HG02938 (cell line): ENCODE results near the gene NEURL3.

Source experiments
- ATAC-seq: cut with Tn5 transposase; IDR thresholded peaks from one replicate; pipeline ENCODE4 v1.9.1; 2021; ENCODE audit warnings: mild to moderate bottlenecking, moderate library complexity; ENCODE audit not compliant: unreplicated experiment

NEURL3 gene

DNA sequence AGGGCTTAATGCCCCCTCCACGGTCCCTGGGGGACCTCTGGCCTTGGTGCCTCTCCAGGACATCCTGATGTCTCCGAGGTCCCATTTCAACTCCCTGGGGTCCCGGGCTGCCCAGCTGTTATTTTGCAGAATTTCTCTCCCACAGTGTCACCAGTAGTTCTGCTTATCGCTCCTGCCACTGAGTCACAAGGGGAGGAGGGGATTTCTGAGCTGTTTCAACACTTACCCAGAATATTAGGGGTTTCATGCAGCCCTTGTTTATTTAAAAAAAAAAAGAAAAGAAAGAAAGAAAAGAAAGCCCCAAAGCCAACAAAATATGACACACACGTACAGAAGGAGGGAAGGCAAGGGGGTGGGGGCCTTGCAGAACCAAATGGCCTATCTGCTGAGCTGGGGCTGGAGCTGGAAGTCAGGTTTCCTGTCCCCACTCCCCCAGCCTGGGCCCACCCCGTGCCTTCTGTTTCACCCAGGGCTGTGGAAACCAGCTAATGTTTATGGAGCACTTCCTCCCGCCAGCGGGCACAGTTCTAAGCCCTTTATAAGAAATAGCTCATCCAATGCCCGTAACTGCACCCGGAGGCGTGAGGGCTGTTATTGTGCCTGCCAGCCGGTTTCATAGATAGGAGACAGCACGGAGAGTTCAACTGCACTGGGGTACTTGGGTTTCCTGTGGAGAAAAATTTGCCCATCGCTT is 23.0 kb upstream of the NEURL3 start:
- no peak for ATAC-seq

- no peak for ATAC-seq
Observed at GRCh38 chr2:96527286-96528005, 22.3 kb upstream of the NEURL3 start.

GRCh38 chr2:96526615-96527285 is 21.6 kb upstream of the NEURL3 start:
- ATAC-seq, result no peak

DNA sequence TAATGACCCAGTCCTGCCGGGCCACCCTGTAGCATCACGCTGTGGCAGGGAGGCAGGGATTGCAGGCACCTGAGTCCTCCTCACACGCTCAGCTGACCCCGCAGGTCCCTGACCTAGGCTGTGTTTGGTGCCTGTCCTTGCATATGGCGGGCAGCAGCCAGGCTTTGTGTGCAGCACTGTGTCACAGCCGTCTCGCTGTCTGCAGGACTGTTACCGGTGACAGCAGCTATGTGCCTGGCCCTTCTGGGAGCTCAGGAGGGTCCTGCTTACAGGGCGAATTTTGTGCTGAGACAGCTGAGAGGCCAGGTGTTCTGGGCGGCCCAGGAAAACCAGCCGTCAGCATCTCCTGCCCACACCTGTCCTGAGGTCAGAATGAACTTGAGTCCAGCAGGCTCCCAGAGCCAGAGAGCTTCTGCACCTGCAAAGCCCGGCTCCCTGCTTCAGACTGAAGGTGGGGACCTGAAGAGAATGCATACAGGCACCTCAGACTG is 21.0 kb upstream of the NEURL3 start:
- no peak for ATAC-seq

- no peak for ATAC-seq
Observed at GRCh38 chr2:96525211-96525507, 20.0 kb upstream of the NEURL3 start.

- ATAC-seq, result no peak
Observed at GRCh38 chr2:96524482-96525210, 19.5 kb upstream of the NEURL3 start.

DNA sequence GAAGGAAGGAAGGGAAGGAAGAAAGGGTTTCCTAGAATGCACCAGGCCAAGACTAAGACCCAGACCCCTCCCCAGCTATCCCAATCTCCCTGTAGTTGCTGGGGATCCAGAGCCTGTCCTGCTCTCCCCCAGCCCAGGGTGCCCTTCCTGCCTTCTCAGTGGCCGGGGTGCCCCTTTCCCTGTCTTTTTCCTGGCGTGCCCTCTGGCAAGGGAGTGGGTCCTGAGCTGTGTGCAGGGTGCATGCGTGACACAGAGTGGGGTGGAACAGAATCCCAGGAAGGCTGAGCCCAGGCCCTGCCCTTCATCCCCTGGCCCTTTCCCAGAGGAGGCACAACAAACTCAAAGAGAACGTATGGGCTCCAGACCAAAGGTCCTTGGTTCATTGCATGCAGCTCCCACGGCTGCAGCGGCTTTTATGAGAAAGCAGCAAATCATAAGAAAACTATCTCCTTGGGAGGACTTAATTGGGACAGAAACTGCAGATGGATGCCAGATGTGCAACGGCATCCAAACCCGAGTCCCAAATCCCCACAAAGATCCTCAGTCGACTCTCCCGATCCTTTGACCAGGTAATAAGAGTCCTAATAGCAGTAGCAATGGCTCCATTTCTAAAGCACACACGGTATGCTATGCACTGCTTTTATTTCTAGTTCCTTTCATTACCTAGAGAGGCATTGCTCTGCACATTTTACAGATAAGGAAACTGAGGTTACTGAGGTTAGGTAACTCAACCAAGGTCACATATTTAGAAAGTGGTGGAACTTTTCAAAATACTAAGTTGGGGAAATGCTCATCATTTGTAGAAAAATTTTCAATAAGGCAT is 18.7 kb upstream of the NEURL3 start:
- ATAC-seq, result no peak

DNA sequence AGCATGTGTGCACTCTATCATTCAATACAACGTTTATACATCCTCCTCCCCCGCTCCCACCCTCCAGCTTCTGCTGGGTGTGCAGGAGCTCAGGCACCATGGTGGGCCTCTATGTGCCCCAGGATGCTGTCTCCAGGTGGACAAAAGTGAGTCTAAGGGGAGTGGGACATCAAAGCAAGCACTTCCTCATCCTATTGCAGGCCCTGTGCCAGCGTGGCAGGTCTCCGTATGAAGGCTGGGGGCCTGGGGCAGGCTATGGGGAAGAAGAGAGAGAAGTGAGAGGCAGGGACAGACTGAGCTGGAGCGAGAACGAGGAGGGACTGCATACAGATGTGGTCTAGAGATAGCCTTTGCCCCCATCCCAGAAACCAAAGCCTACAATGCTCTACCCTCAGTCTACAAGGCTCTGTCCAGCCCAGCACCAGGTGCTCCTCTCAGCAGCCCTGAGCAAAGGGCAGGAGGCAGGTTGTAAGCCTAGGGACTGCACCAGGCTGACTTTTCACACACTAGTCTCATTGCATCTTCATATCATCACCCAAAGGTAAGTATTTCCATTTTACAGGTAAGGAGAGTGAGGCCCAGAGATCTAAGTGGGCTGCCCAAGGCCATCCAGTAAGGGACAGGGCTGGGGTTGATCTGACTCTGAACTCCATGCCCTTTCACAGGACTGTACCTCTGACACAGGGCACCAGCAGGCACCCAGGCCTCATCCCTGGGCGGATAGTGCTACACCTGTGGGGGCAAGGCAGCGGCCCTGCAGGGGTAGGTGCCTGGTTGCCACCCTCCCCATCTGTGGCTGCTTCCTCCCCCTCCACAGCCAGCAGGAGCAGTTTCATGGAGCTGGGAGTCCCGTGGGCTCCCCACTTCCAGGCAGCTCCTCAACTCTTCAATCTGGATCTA is 17.4 kb upstream of the NEURL3 start:
- no peak for ATAC-seq

- no peak for ATAC-seq
Observed at GRCh38 chr2:96521219-96521618, 16.1 kb upstream of the NEURL3 start.

DNA sequence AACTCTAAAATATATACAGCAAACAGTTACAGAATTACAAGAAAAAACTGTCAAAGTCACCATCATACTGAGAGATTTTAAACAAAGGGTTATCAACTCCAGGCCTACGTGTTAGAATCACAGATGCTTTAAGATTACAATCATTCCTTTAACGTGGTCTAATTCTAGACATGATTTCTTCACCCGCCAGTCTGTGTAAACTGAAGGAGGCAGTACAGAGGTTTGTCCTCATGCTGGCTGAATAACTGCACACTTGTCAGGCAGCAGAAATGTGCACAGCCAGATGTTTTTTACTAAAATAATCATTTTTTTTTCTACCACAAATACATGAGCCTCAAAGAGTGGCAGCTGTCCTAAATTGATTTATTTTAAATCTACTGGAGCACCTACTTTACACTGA is 15.5 kb upstream of the NEURL3 start:
- ATAC-seq, result no peak

- no peak for ATAC-seq
Observed at GRCh38 chr2:96520231-96520630, 15.1 kb upstream of the NEURL3 start.

GRCh38 chr2:96517079-96517478 is 11.9 kb upstream of the NEURL3 start:
- ATAC-seq, result no peak

GRCh38 chr2:96514521-96514920 is 9.4 kb upstream of the NEURL3 start:
- ATAC-seq, result no peak

DNA sequence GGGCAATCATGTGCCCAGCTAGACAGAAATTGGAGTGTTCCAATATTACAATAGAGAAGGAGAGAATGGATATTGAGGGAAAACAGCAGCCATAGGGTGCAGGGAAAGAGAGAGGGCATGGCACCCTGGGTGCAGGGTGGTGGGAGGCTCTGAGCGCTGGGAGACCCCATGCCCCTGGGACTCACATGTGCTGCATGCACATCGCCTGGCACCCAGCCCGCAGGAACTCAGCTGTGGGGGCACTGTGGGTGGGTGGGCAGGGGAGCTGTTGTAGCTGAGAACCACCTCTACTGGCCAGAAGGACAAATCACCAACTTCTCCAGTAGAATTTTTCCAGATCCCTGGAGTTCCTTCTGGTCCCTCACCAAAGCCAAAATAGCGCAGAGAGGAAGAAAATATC is 7.2 kb upstream of the NEURL3 start:
- ATAC-seq, result no peak

- ATAC-seq, result no peak
Observed at GRCh38 chr2:96511851-96512250, 6.7 kb upstream of the NEURL3 start.

DNA sequence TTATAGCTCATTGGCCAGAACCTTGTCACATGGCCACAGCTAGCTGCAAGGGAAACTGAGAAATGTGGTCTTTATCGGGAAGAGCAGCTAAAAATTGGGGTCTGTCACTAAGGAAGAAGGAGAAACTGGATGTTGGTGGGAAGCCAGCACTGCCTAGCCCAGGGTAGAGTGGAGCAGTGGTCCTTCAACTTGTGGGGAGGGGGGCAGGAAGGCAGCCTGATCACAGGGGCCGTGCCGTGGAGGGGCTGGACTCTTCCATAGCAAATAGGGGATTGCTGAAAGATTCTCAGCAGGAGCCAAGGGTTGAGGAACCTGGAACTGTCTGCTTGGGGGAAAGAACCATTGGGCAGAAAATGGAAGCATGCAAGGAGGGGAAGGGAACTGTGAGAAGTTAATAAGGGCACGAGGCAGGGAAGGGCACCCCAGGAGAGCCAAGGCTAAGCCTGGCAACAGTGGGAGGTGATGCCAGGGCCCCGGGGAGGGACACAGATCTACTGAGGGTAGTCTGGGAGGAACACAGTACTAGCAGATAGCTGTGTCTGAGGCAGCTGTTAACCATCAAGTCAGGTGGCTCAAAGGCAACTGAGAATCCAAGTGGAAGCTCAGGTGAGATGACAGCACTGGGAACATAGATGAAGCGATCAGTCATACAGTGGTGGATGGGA is 5.9 kb upstream of the NEURL3 start:
- no peak for ATAC-seq

GRCh38 chr2:96509847-96510230 is 4.7 kb upstream of the NEURL3 start:
- ATAC-seq, result no peak

- ATAC-seq, result peak; percentile 41
Observed at GRCh38 chr2:96509114-96509846, 4.1 kb upstream of the NEURL3 start.
